GM12878 (cell line): Measurements from ENCODE around the gene PRDX1.

ENCODE experiments used
- BACH1 ChIP-seq: fragments of 450-650 bp; IDR thresholded peaks from 2 replicates; pipeline ENCODE4 v1.6.1; 2017; ENCODE audit warnings: mild to moderate bottlenecking, borderline replicate concordance
- BRCA1 ChIP-seq: IDR thresholded peaks from 2 replicates; pipeline ENCODE4 v1.6.1; 2011; ENCODE audit warnings: low read depth, low read length, improper control_type of control experiment
- ETV6 ChIP-seq, 2 experiments: fragments of 450-650 bp in 1 of 2; IDR thresholded peaks in 1 of 2; conservative IDR thresholded peaks in 1 of 2; 2 replicates each; pipeline ENCODE4 v1.6.1; 2014; ENCODE audit warnings: antibody characterized with exemption in 1 of 2, borderline replicate concordance in 1 of 2, low read depth in 1 of 2, mild to moderate bottlenecking in 1 of 2, moderate library complexity in 1 of 2
- MLLT1 ChIP-seq: fragments of 450-650 bp; IDR thresholded peaks from 2 replicates; pipeline ENCODE4 v1.6.1; 2016; ENCODE audit warnings: mild to moderate bottlenecking
- ZNF24 ChIP-seq: fragments of 450-650 bp; IDR thresholded peaks from 2 replicates; pipeline ENCODE4 v1.6.1; 2017; ENCODE audit warnings: antibody characterized with exemption, mild to moderate bottlenecking

DNA sequence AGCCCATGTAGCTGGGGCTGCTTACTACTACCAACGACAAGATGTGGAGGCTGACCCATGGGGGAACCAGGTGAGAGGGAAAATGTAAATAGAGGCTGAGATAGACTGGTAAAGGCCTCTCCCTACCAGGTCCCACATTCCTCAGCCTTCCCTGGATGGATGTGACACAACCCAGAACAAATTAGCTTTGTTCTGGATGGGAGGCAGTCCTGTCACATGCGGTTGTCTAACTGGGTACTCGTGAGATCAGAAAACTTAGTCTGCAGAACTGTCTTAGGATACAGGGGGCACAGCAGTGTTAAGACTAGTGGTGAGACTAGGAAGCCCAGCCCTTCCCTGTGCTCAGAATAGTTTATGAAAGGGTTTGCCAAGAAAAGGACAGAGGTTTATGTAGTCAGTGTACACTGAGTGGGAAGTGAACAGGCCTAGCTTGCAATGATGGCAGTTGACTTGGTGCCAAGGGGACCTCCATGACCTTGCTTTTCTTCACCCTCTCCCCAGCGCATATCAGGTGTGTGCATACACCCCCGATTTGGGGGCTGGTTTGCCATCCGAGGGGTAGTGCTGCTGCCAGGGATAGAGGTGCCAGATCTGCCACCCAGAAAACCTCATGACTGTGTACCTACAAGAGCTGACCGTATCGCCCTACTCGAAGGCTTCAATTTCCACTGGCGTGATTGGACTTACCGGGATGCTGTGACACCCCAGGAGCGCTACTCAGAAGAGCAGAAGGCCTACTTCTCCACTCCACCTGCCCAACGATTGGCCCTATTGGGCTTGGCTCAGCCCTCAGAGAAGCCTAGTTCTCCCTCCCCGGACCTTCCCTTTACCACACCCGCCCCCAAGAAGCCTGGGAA, 13.2 kb downstream of the PRDX1 start:
- TF ChIP-seq MLLT1 (no peak), BACH1 (no peak), ETV6 (conservative IDR thresholded peaks at IDR 0.05 in 1 of 2, IDR thresholded peaks at IDR 0.05 in 1 of 2; ENCODE audit: borderline replicate concordance in 1 of 2, low read depth in 1 of 2) (no peak), BRCA1 (no peak), ZNF24 (no peak)
